ENCODE measurements around the gene COX7A1.

Gene COX7A1

DNA sequence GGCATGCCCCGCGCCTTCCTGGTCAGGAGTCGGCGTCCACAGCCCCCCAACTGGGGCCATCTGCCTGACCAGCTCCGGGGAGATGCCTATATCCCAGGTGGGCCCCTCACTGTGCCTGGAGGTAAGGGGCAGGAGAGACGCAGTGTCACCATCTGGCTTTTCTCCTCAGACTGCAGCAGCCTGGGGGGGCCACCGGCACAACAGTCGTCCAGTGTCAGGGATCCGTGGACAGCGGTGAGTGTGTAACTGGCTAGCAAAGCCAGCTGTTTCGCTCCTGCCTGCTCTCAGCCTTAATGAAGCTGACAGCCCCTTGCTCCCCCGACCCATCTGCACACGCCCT lies 41.1 kb downstream of the COX7A1 start:
- no peak for DNase-seq (ENCODE audit: low spot score)

DNA sequence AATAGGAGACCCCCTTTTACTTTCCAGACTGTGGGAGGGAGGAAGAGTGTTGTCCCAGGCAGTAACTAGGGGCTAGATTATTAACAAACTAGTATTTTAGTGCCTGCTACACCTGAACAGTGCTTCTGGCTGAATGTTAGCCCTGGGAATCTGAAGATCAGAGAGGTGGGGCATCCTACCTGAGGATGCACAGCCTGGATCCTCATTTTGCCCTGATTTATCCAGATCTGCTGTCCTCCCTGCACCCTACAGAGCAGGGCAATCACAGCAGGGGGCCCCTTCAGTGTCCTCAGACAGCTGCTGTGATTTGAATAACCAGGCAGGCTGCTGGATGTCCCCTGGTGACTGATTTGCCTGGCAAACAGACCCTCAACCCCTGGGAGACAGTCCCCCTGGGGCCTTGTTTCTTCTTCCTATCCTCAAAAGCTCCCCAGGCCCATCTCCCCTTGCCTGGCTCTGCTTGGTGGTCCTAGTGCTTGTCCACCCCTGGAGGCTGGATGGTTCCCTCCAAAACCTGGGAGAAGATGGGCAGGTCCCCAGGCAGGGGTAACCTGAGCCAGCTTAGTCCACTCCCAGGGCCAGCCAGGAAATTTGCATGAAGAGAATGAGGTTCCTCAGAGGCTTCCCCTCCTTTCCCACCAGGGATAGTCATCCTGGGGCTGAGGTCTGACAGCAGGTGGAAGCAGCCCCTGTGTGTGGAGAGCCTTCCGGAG lies 41.6 kb downstream of the COX7A1 start, which contains the start of gene OVOL3:
Gene OVOL3 (plus strand): TSS at position 657 of the 713 bp plus-strand sequence. CDS start 60 bp downstream, outside the sequence.
- no peak for DNase-seq (ENCODE audit: low spot score)

DNA sequence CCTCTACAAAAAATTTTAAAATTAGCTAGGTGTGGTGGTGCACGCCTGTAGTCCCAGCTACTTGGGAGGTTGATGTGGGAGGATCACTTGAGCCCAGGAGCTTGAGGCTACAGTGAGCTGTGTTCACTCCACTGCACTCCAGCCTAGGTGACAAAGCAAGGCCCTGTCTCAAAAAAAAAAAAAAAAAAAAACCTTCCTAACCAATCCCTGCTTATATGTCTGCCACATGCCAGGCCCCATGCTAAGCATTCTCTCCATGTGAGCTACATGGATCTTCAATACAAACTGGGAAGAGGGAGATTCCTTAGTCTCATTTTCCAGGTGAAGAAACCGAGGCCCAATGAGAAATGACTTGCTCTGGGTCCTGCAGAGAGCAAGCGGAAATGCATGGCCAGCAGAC lies 43.6 kb downstream of the COX7A1 start:
- DNase-seq (ENCODE audit: low spot score) = no peak

DNA sequence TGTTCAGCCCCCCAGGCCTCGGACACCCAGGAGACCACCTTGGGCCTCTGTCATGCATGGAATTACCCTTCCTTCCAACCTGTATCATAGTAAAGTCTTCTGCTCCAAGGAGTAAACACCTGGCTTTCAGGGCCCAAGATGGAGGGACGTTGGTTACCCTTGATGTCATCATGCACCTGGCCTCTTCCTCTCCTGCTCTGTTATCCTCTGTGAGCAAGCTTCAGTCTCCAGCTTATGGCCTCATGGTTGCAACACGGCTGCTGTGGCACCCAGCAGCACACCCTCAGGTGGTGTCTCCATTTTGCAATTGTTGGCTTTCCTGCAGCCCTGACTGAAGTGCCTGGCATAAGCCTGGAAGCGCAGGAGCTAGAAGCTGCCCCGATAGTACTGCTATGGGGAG lies 45.3 kb downstream of the COX7A1 start:
- DNase-seq (ENCODE audit: low spot score) = no peak

DNA sequence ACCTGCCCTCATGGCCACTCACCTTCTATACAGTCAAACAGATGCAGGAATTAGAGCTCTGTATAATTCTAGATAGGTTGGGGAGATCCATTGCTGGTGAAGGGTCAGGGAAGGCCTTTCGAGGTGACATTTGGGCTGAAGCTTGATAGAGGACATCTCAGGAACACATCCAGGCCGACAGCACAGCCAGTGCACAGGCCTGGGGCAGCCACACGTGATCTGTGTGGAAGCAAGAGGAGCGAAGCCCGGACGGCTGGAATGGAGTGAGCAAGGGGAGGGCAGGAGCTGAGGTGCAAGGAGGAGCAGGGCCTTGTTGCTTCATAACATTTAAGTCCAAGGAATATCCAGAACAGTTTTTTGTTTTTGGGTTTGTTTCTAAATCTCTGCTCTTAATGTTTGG lies 45.8 kb downstream of the COX7A1 start:
- DNase-seq (ENCODE audit: low spot score) = no peak

DNA sequence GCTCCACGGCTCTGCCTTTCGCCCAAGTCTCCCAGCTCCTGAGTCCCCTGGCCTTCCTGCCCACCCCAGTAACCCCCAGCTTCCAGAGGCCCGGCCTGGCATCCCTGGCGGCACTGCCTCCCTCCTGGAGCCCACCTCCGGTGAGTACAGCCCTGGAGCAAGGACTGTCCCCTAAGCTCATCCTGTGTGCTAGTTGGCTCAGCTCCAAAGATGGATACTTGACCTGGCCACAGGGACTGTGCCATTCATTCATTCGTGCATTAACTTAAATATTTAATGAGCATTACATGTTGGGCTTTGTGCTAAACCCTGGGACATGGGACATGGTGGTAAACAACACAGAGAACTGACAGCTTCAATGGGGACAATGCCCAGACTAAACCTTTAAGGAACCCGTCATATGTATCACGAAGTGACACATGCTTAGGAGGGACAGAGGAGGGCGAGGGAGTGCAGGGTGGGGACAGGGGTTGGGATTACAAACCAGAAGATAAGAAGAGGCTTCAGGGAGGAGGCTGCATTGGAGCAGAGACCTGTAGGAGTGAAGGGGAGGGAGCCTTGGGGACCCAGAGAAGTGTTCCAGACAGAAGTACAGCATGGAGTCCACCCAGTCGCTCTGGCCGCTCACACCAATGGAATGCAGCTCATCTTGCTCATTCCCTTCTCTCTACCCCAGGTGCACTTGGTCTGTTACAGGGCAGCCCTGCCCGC lies 48.2 kb downstream of the COX7A1 start:
- peak; percentile 24 for DNase-seq (ENCODE audit: low spot score)

DNA sequence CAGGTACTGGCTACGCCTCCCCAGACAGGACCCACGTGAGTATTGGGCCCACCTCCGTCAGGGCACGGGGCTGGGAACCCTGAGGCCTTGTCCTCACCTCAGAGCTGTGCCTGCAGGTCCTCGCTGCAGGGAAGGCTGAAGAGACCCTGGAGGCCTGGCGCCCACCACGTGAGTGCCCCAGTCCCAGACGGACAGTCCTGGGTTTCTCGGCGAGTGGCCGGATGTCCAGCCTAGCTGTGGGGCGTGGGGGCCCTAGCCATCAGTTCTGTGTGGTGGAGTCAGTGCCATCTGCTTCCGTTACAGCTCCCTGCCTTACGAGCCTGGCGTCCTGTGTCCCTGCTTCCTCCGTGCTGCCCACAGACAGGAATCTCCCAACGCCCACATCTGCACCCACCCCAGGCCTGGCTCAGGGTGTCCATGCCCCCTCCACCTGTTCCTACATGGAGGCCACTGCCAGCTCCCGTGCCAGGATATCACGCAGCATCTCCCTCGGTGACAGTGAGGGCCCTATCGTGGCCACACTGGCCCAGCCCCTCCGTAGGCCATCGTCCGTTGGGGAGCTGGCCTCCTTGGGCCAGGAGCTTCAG lies 49.1 kb downstream of the COX7A1 start:
- no peak for DNase-seq (ENCODE audit: low spot score)

DNA sequence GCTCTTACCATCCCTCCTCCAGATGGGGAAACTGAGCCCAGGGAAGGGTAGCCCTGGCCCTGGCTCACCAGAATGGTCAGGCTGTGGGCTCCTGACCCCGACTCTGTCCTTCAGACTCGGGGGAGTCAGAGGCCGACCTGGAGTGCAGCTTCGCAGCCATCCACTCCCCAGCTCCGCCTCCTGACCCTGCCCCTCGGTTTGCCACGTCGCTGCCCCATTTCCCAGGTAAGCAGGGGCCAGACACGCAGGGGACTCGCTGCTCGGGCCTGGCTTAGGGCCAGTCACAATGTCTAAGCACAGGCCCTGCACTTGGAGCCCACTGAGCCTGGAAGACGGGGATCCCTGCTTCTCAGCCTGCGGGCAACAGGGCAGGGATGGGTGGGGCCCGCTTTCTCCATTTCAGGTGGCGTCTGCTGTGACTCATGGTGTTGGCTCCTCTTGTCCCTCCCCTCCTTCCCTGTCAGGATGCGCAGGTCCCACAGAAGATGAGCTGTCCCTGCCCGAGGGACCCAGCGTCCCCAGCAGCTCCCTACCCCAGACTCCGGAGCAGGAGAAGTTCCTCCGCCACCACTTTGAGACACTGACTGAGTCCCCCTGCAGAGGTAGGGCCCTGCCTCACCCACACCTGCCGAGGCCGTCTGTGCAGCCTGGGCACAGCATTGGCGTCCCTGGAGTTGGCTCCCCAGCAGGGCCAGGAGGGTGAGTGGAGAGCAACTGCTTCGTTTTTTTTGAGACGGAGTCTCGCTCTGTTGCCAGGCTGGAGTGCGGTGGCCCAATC lies 50.5 kb downstream of the COX7A1 start:
- no peak for DNase-seq (ENCODE audit: low spot score)

Data from RKO (cell line).